IPS-NIHi11 (cell line): ENCODE results near the gene GPR39.

ENCODE experiments used
- DNase-seq: peaks from one replicate; pipeline ENCODE4 v3.0.0; 2012; ENCODE audit warnings: mixed read lengths, low spot score

Gene GPR39

GRCh38 chr2:132605236-132606180, 188.9 kb downstream of the GPR39 start:
- no peak for DNase-seq

- DNase-seq, result no peak
Measured at GRCh38 chr2:132606649-132607048, 190.0 kb downstream of the GPR39 start.

- DNase-seq, result no peak
Measured at GRCh38 chr2:132607426-132608090, 191.0 kb downstream of the GPR39 start.

- no peak for DNase-seq
Measured at GRCh38 chr2:132608311-132608710, 191.7 kb downstream of the GPR39 start.

DNA sequence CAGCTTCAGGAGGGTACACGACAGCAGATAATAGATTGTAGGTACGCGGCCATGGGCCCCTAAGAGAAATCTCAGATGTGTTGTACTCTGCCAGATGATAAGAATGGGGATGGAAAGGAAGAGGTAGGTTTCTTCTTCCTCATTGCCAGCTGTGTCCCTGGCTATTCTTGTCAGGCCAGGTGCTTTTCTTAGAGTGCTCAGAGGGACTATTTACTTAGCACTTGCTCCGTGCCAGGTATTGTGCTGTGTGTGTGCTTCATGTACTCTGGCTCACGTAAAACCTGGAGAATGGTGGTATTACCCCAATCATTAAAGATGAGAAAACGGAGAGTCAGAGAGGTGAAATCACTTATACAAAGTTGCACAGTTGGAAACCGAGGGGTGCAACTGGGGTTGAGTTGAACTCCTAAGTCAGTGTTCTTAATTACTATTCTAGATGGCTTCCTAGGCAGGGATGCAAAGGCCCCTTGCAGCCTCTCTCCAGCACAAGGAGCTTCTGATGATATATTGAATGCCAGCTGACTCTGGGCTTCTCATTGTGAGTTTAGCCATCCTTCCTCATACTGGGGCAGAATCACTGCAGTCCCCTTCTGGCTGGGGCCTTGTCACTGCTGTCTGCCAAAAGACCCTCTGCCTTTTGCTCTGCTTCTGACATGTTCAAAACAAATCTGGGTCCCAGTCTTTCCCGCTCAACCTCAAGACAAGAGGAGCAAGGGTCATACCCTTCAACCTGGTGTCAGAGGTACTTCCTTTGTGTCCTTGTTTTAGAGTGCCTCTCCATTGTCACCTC, 192.7 kb downstream of the GPR39 start:
- no peak for DNase-seq

GRCh38 chr2:132611719-132612118, 195.1 kb downstream of the GPR39 start:
- DNase-seq, result no peak

DNA sequence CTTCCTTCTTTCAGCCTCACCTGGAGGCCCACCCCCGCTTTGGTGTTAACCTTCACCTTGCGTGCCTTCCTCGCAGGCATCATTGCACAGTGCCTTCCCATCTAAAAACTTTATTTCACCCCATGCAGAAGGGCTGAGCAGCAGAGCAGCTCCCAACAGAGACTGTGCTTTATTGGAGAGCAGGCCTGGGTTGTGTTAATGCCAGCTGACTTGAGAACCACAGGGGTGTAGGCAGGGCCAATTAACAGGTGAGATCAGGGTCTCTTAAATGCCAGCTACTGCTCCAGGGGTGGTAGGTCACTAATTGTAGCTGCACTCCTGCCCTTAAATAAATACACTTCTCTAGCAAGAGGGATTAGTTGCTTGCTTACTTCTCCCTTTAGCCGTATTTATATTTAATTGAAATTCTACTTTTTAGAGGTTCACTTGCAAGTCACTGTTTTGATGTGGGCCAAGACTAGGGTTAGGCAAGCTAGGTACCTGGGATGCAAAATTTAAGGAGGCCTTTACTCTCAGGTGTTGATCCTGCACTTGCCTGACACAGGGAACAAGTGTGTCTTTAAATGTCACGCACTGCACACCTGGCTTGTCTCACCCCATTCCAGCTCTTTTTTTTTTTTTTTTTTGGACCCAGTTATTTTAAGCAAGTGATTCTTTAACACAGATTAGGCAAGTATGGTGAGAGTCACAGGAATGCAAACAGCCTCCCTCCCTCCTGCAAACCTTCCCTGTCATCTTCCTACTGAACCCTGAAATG, 198.9 kb downstream of the GPR39 start:
- DNase-seq, result no peak

DNA sequence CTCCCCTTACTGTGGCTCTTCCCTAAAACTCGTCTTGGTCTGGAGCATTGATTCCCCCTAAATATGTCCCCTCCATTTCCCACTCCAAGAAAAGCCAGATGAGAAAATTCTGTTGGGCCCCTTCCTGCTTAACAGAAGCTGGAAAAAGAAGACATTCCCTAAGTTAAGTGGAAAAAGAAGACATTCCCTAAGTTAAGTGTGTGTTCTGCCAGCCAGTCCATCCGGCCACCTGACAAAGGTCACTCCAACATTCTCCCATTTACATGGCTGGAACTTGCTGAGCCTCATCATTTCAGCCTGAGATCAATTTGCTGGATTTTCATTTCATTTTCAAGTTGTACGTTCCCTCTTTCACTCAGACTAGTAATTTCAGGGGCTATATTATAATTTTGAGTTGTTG, 201.4 kb downstream of the GPR39 start:
- DNase-seq, result no peak

DNA sequence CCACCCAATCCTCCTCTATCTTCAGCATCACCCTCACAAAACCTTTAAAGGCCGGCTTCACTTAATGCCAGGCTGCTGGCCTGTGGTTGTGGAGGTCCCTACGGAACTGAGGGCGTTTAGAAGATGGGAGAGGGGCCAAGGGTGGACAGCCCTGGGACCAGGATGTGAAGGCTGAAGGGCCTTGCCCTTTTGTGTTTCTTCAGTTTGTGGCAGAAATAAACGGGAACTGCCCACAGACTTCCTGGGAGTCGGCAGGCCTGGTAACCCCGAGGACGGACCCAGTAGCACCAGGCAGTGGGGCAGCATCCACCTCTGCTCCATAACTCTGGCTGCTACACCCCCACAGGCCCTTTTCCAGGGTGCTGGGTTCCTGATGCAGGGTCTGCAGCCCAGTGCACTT, 202.1 kb downstream of the GPR39 start:
- DNase-seq, result no peak

DNA sequence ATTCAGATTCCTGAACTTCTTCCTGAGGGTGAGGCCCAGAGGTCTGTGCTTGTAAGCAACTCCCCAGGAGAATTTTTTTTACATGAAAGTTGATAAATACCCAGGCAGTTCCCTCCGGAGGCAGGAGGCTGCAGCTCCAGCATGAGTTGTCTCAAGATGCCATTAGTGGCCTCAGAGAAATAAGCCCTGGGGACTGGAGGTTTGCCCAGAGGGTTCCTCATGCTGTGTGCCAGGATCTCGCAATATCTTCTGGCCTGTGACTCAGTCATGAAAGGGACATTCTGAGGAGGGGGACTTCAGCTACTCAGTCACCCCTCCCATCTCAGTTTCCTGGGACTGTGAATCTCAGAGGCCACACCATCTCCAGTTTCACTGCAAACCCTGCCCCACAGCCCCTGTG, 203.5 kb downstream of the GPR39 start:
- no peak for DNase-seq

GRCh38 chr2:132621131-132621875, 204.7 kb downstream of the GPR39 start:
- DNase-seq, result no peak

GRCh38 chr2:132623096-132623839, 206.7 kb downstream of the GPR39 start:
- no peak for DNase-seq

DNA sequence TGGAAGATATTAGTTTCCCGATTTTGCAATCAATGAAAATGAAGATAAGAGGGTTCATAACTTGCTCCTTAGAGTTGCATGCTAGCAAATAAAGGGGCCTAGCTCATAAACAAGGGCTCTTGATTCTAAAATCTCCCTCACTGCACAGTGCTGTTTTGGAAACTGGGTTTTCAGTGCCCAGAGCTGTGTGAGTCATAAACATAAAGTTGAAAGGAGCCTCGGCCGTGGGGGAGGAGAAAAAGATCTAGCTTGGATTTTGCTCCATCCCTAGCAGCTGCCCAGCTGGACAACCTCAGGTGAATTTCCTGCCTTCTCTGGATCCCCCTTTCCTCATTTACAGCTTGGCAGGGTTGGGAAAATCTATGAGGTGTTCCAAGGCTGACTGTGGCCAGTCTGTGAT, 210.9 kb downstream of the GPR39 start:
- DNase-seq, result no peak

- DNase-seq, result no peak
Measured at GRCh38 chr2:132632000-132632649, 215.5 kb downstream of the GPR39 start.

DNA sequence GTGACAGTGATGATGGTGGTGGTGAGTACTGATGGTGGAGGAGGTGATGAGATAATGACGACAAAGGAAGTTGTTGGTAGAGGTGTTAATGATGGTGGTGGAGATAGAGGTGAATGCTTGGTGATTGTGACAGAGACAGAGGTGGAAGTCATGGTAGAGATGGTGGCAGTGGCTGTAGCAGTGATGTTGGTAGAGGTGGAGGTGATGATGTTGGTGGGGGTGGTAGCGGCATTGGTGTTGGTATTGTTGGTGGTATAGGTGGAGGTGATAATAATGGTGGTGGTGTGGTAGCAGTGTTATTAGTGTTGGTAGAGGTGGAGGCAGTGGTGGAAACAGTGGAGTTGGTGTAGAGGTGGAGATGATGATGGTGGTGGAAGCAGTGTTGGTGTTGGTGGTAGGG, 217.0 kb downstream of the GPR39 start:
- DNase-seq, result no peak

DNA sequence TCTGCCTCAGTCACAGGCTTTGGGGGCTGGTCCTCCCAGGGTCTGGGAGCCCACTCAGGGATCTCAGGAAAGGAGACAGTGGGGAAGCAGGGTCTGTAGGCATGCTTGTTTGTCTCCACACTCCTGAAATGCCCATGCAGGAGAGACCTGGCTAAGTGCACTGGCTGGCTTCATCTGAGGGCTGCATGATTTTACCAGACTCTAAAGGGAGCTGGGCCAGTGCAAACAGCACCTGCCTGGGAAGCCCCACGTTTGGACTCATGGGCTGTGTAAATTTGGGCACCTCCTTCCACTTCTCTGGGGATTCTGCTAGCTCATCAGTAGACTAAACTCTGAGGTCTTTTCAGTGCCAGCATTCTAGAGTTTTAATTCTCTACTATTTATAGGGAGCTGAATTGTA, 219.7 kb downstream of the GPR39 start:
- no peak for DNase-seq

DNA sequence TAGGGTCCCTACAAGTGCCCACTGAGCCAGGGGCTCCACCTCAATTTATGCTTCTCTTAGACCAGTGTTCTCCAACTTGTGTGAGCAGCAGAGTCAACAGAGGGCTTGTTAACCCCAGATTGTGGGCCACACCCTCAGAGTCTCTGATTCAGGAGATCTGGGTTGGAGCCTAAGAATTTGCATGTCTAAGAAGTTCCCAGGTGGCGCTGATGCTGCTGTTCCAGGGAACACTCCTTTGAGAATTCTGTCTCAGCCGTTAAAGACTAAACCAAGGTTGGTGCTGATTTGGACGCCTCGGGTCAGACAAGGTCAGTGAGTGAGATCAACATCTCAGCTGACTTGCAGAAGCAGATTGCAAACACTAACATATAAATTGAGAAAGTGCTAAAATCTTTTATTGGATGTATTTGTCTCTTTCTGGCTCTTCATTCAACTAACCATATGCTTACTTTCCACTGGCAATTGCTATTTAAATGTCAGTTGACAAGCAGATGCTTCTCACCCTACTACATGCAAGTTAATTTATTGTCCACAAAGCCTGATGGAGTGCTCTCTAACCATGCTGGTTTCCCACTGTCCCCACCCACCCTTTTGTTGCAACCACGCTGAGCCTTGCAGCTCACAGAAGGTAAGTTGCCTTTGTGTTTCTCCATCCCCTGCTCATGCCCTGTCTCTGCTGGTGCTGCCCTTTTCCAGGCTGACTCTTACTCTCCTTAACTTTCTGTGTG, 221.9 kb downstream of the GPR39 start:
- no peak for DNase-seq

DNA sequence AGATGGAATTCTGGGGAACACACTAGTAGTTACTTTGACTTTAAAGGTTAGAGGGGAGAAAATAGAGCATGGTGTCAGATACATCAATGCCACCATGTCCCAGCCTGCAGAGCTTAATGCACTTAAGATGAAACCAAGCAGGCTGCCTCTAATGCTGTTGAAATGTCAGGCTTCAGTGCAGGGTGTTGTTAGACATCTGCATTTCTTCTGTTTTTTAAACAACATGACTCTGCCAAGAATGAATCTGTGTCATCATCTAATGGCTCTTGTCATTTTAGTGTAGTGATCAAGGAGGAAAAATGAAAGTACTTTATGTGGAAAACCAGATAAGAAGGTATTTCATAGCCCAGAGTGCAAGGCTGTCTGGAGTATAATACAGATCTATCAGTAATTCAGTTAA, 223.5 kb downstream of the GPR39 start:
- no peak for DNase-seq

- DNase-seq, result no peak
Measured at GRCh38 chr2:132641819-132642218, 225.2 kb downstream of the GPR39 start.
